DOHH2 (cell line): ENCODE results near the gene MADD.

Source experiments
- H3F3A ChIP-seq: fragments of 200-600 bp; sonication (generic), shearing (Covaris generic); 2 replicates; pipeline ENCODE4 v1.6.0; 2016; ENCODE audit warnings: antibody characterized with exemption, mild to moderate bottlenecking; ENCODE audit not compliant: control insufficient read depth, insufficient read depth
- H3K27ac ChIP-seq: fragments of 200-600 bp; sonication (generic); 2 replicates; pipeline ENCODE4 v1.5.1; 2014; ENCODE audit warnings: low read depth, mild to moderate bottlenecking, low read length, moderate library complexity
- H3K27me3 ChIP-seq: fragments of 200-600 bp; sonication (generic); 2 replicates; pipeline ENCODE4 v1.6.1; 2014; ENCODE audit warnings: mild to moderate bottlenecking, low read length, mixed read lengths; ENCODE audit not compliant: control insufficient read depth
- H3K36me3 ChIP-seq: fragments of 200-600 bp; sonication (generic); 2 replicates; pipeline ENCODE4 v1.6.1; 2014; ENCODE audit warnings: mild to moderate bottlenecking, low read length, moderate library complexity, mixed read lengths; ENCODE audit not compliant: control insufficient read depth
- H3K4me1 ChIP-seq: fragments of 200-600 bp; sonication (generic); 2 replicates; pipeline ENCODE4 v1.6.1; 2014; ENCODE audit warnings: mild to moderate bottlenecking, low read length, mixed read lengths; ENCODE audit not compliant: control insufficient read depth
- H3K4me2 ChIP-seq: fragments of 200-600 bp; sonication (generic); 2 replicates; pipeline ENCODE4 v1.6.0; 2014; ENCODE audit warnings: mild to moderate bottlenecking, low read length, moderate library complexity
- H3K4me3 ChIP-seq: fragments of 200-600 bp; sonication (generic); 2 replicates; pipeline ENCODE4 v1.5.1; 2014; ENCODE audit warnings: mild to moderate bottlenecking, low read length, mixed read lengths
- H3K79me2 ChIP-seq: fragments of 200-600 bp; sonication (generic); 2 replicates; pipeline ENCODE4 v1.6.1; 2014; ENCODE audit warnings: mild to moderate bottlenecking, low read length, mixed read lengths; ENCODE audit not compliant: control insufficient read depth
- H3K9me2 ChIP-seq: fragments of 200-600 bp; sonication (generic); replicated peaks from 2 replicates; pipeline ENCODE4 v1.6.1; 2014; ENCODE audit warnings: mild to moderate bottlenecking, low read length, mixed read lengths; ENCODE audit not compliant: control insufficient read depth
- H3K9me3 ChIP-seq: fragments of 200-600 bp; sonication (generic); 2 replicates; pipeline ENCODE4 v1.6.1; 2014; ENCODE audit warnings: antibody characterized with exemption, low read length, mixed read lengths; ENCODE audit not compliant: control insufficient read depth, insufficient read depth
- H4K20me1 ChIP-seq: fragments of 200-600 bp; sonication (generic); 2 replicates; pipeline ENCODE4 v1.6.0; 2014; ENCODE audit warnings: low read depth, mild to moderate bottlenecking, antibody characterized with exemption, low read length, moderate library complexity; ENCODE audit not compliant: control insufficient read depth, insufficient read depth
- EZH2phosphoT487 ChIP-seq: fragments of 200-600 bp; sonication (generic); IDR thresholded peaks from 2 replicates; pipeline ENCODE4 v1.6.1; 2017; ENCODE audit warnings: borderline replicate concordance, mild to moderate bottlenecking, antibody characterized with exemption, low read length, moderate library complexity, mixed read lengths
- TF ChIP-seq, protein P1 (sequence below): fragments of 200-600 bp; sonication (generic); IDR thresholded peaks from one replicate; pipeline ENCODE4 v1.5.1; 2014; ENCODE audit warnings: antibody characterized with exemption, mild to moderate bottlenecking, low read depth, low read length; ENCODE audit not compliant: poor library complexity, severe bottlenecking

The MADD gene

DNA sequence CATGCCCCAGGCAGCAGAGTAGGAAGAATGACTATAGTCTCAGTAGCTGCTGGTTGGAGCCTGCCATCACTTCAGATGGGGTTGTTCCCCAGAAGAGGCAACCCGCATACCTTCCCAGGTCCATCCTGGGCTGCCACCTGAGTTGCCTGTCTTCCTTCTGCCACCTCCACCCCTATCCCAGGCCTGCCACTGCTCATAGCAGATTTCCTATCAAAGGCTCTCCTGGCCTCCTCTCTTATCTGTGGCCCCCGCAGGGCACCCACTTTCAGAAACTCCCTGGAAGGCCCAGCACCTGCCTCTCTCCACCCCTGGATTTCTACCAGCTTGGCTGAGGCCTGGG lies 12.8 kb upstream of the MADD start:
- no peak overlapping the region for H3K27ac ChIP-seq
- H3K4me1 ChIP-seq = 0 out of 2 replicates have a peak, but pooled peaks cover 6% of the 10 kb centered on the region
- no peaks in the 10 kb centered on the region for H3K9me2 ChIP-seq
- no peak for TF ChIP-seq EZH2phosphoT487
- TF ChIP-seq, protein P1, sequence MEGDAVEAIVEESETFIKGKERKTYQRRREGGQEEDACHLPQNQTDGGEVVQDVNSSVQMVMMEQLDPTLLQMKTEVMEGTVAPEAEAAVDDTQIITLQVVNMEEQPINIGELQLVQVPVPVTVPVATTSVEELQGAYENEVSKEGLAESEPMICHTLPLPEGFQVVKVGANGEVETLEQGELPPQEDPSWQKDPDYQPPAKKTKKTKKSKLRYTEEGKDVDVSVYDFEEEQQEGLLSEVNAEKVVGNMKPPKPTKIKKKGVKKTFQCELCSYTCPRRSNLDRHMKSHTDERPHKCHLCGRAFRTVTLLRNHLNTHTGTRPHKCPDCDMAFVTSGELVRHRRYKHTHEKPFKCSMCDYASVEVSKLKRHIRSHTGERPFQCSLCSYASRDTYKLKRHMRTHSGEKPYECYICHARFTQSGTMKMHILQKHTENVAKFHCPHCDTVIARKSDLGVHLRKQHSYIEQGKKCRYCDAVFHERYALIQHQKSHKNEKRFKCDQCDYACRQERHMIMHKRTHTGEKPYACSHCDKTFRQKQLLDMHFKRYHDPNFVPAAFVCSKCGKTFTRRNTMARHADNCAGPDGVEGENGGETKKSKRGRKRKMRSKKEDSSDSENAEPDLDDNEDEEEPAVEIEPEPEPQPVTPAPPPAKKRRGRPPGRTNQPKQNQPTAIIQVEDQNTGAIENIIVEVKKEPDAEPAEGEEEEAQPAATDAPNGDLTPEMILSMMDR = no peak
- no peaks in the 10 kb centered on the region for H3K79me2 ChIP-seq
- no peak overlapping the region for H3K4me2 ChIP-seq
- H3K4me3 ChIP-seq = no peak overlapping the region
- H4K20me1 ChIP-seq = no peaks in the 10 kb centered on the region
- H3K9me3 ChIP-seq = no peaks in the 10 kb centered on the region
- no peaks in the 10 kb centered on the region for H3F3A ChIP-seq
- H3K27me3 ChIP-seq = no peaks in the 10 kb centered on the region
- no peaks in the 10 kb centered on the region for H3K36me3 ChIP-seq

DNA sequence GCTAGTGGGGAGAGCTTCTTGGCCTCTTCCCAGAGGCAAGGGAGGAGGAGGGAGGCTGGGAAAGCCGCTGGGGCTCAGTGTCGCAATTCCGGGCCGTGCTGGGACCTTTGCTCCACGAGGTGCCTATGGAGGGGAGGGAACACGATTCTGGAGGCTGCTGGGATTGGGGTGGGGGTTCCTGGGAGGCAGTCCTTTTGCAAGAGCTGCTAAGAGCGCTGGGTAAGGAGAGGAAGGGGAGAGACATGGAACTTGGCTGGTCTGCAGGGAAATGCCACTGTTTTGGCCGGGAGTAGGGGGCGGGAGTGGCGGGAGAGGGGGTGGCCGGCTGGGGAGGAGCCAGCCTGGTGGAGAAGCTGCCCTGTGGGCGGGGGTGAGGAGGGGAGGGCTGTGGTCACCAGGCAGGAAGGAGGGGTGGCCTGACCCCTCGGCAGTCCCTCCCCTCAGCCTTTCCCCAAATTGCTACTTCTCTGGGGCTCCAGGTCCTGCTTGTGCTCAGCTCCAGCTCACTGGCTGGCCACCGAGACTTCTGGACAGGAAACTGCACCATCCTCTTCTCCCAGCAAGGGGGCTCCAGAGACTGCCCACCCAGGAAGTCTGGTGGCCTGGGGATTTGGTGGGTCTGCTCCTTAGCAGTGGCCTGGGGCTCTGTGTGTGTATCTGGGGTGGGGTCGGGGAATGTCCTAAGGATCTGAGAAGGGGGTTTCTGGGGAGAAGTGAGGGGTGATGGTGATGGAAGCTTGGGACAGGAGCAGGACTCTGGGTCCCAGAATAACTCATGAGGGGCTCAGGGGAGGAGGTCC lies 12.2 kb upstream of the MADD start, which contains the start of gene NR1H3:
TSS of gene NR1H3 (plus strand) at position 480 of the 800 bp plus-strand sequence. CDS start 1,221 bp downstream, outside the sequence.
- Histone ChIP-seq H3K36me3 (no peaks in the 10 kb centered on the region), H3K27ac (no peak within 1 kb of the TSS), H3K9me2 (no peaks in the 10 kb centered on the region), H4K20me1 (no peaks in the 10 kb centered on the region), H3F3A (no peaks in the 10 kb centered on the region), H3K27me3 (no peaks in the 10 kb centered on the region), H3K4me3 (no peak within 1 kb of the TSS), H3K4me2 (no peak within 1 kb of the TSS), H3K9me3 (no peaks in the 10 kb centered on the region), H3K79me2 (no peaks in the 10 kb centered on the region), H3K4me1 (0 out of 2 replicates have a peak, but pooled peaks cover 6% of the 10 kb centered on the region)
- TF ChIP-seq EZH2phosphoT487 = no peak
- TF ChIP-seq, protein P1 = peak; percentile 28

DNA sequence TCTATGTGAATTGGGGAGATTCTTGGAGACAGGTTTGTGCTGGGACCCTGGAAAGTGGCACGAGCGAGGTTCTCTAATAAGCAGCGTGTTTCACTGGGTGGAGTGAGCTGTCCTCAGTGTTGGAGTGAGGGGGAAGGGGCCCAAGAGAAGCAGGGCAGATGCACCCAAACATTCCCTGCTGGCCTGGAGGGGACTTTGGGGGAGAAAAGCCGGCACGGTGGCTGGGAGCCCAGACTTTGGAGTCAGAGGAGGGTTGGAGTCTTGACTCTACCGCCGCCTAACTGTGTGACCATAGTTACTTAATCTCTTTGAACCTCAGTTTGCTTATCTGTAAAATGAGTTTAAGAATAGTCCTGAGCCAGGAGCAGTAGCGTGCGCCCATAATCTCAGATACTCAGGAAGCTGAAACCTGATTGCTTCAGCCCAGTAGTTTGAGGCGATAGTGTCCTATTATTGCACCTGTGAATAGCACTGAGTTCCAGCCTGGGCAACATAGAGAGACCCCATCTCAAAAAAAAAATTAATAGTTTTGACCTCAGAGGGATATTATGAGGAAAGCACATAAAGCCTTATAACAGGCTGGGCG lies 11.5 kb upstream of the MADD start:
- TF ChIP-seq, protein P1 = no peak
- TF ChIP-seq EZH2phosphoT487 = no peak
- Histone ChIP-seq H3K4me2 (no peak overlapping the region), H3K79me2 (no peaks in the 10 kb centered on the region), H3K36me3 (no peaks in the 10 kb centered on the region), H3F3A (no peaks in the 10 kb centered on the region), H4K20me1 (no peaks in the 10 kb centered on the region), H3K9me2 (no peaks in the 10 kb centered on the region), H3K27ac (no peak overlapping the region), H3K9me3 (no peaks in the 10 kb centered on the region), H3K27me3 (no peaks in the 10 kb centered on the region), H3K4me3 (no peak overlapping the region), H3K4me1 (0 out of 2 replicates have a peak, but pooled peaks cover 6% of the 10 kb centered on the region)
